ENCODE measurements around the gene KRT4. TPM values are rescaled to one million over a fixed set of nuclear protein-coding genes. Genes with fewer than 3 reads are reported as not detected.

Gene KRT4
- total RNA-seq, 1 donor from 2014 or later: 0.29 TPM

- Mint-ChIP-seq H3K4me1 (ENCODE audit: low read depth) (peaks cover 24% of the 10 kb centered on the region), H3K36me3 (ENCODE audit: insufficient read depth) (no peaks in the 10 kb centered on the region), H3K27me3 (peaks cover 30% of the 10 kb centered on the region), H3K4me3 (ENCODE audit: low read depth) (no peak overlapping the region), H3K9me3 (ENCODE audit: low read depth) (no peaks in the 10 kb centered on the region), H3K27ac (no peak overlapping the region)
- no peak for DNase-seq (ENCODE audit: low spot score, unreplicated experiment)
- no peak for TF ChIP-seq CTCF (IDR thresholded peaks at IDR 0.05; ENCODE audit: unreplicated experiment)
Measured at GRCh38 chr12:52815676-52816588, 2.0 kb upstream of the KRT4 start.

DNA sequence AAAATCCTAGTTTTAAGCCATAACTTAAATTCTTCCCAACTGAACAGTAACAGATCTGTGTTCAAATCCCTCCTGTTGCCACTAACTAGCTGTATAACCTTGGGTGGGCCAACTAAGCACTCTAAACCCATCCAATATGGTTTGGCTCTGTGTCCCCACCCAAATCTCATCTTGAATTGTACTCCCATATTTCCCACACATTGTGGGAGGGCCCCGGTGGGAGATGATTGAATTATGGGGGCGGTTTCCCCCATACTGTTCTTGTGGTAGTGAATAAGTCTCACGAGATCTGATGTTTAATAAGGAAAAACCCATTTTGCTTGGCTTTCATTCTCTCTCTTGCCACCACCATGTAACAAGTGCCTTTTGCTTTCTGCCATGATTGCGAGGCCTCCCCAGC, 1.2 kb upstream of the KRT4 start:
- H3K27ac Mint-ChIP-seq: no peak overlapping the region
- DNase-seq (ENCODE audit: low spot score, unreplicated experiment): no peak
- no peaks in the 10 kb centered on the region for H3K9me3 Mint-ChIP-seq (ENCODE audit: low read depth)
- peaks cover 29% of the 10 kb centered on the region for H3K27me3 Mint-ChIP-seq
- no peak for TF ChIP-seq CTCF (IDR thresholded peaks at IDR 0.05; ENCODE audit: unreplicated experiment)
- H3K36me3 Mint-ChIP-seq (ENCODE audit: insufficient read depth): no peaks in the 10 kb centered on the region
- no peak overlapping the region for H3K4me3 Mint-ChIP-seq (ENCODE audit: low read depth)
- H3K4me1 Mint-ChIP-seq (ENCODE audit: low read depth): peaks cover 24% of the 10 kb centered on the region

GRCh38 chr12:52814710-52815155, 817 bp upstream of the KRT4 start:
- no peak for TF ChIP-seq CTCF (IDR thresholded peaks at IDR 0.05; ENCODE audit: unreplicated experiment)
- Mint-ChIP-seq H3K9me3 (ENCODE audit: low read depth) (no peaks in the 10 kb centered on the region), H3K27me3 (peaks cover 29% of the 10 kb centered on the region), H3K36me3 (ENCODE audit: insufficient read depth) (no peaks in the 10 kb centered on the region), H3K4me1 (ENCODE audit: low read depth) (peaks cover 24% of the 10 kb centered on the region), H3K27ac (no peak overlapping the region), H3K4me3 (ENCODE audit: low read depth) (no peak overlapping the region)
- DNase-seq (ENCODE audit: low spot score, unreplicated experiment): no peak

- peaks cover 21% of the 10 kb centered on the region for H3K4me1 Mint-ChIP-seq (ENCODE audit: low read depth)
- no peak overlapping the region for H3K27ac Mint-ChIP-seq
- DNase-seq (ENCODE audit: low spot score, unreplicated experiment): no peak
- no peak overlapping the region for H3K4me3 Mint-ChIP-seq (ENCODE audit: low read depth)
- no peaks in the 10 kb centered on the region for H3K9me3 Mint-ChIP-seq (ENCODE audit: low read depth)
- H3K36me3 Mint-ChIP-seq (ENCODE audit: insufficient read depth): no peaks in the 10 kb centered on the region
- no peak for TF ChIP-seq CTCF (IDR thresholded peaks at IDR 0.05; ENCODE audit: unreplicated experiment)
- peaks cover 41% of the 10 kb centered on the region for H3K27me3 Mint-ChIP-seq
Measured at GRCh38 chr12:52813203-52813819, 605 bp downstream of the KRT4 start.

DNA sequence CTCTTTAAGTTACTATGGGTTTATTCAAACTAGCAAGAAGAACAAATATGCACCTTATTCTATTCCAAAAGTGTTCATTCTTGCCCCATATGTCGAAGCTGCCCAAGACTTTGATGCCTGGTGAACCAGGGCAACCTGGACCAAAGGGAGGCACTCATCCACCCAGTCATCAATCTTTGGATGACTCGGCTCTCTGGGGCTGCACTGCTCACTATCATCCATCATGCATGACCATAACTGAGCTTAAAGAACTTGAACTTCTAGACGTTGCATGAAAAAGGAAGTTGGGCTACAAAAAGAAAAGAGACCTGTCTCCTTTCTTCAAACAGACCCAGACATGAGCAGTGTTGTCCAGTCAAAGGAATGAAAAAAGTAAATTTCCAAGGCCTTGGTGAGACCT, 1.2 kb downstream of the KRT4 start:
- no peak overlapping the region for H3K27ac Mint-ChIP-seq
- H3K9me3 Mint-ChIP-seq (ENCODE audit: low read depth): no peaks in the 10 kb centered on the region
- no peak for DNase-seq (ENCODE audit: low spot score, unreplicated experiment)
- no peak overlapping the region for H3K4me3 Mint-ChIP-seq (ENCODE audit: low read depth)
- H3K27me3 Mint-ChIP-seq: peaks cover 46% of the 10 kb centered on the region
- no peaks in the 10 kb centered on the region for H3K36me3 Mint-ChIP-seq (ENCODE audit: insufficient read depth)
- H3K4me1 Mint-ChIP-seq (ENCODE audit: low read depth): peaks cover 18% of the 10 kb centered on the region
- TF ChIP-seq CTCF (IDR thresholded peaks at IDR 0.05; ENCODE audit: unreplicated experiment): no peak

Measured in progenitor cell of endocrine pancreas (in vitro differentiated cells).